Measurements from ENCODE around the gene DAGLA.

GRCh38 chr11:61702701-61703312 is 22.6 kb downstream of the DAGLA start:
- TF ChIP-seq POLR2AphosphoS5 (IDR thresholded peaks at IDR 0.05; ENCODE audit: borderline replicate concordance, low read depth, low read length): no peak
- no peak for TF ChIP-seq EZH2 (IDR thresholded peaks at IDR 0.05)

Measured in SK-N-MC (cell line).